CD4-positive, alpha-beta memory T cell (primary cell): Measurements from ENCODE around the gene DOC2A. TPM values are rescaled to one million over a fixed set of nuclear protein-coding genes. Genes with fewer than 3 reads are reported as not detected.
A peak's percentile ranks its signal among the peaks of the same experiment; 100 is the strongest.
"Not testable (repeated sequence)": the region's sequence is repeated elsewhere in the genome, so short reads cannot be mapped to it uniquely, and the experiment has no call there.

Source experiments
- CTCF ChIA-PET: fragments of 350-600 bp; sonication (Branson Sonifier 250); formaldehyde crosslinking; loops from one replicate; lab custom pipeline; 2021; ENCODE audit warnings: inconsistent platforms; ENCODE audit not compliant: partially characterized antibody; lab: Charles Lee
- POLR2A ChIA-PET: fragments of 350-600 bp; sonication (Branson Sonifier 250); formaldehyde crosslinking; loops from one replicate; lab custom pipeline; 2021; ENCODE audit not compliant: partially characterized antibody; lab: Charles Lee
- DNase-seq, 5 donors: peaks; one replicate each; pipeline versions ENCODE4 v3.0.0 to v3.0.0-alpha.2; 2020 to 2022; ENCODE audit warnings: mixed read lengths in 1 of 5
- H3K27ac ChIP-seq: one replicate; pipeline ENCODE4 v1.7.0; 2013; ENCODE audit warnings: low read depth, low read length
- H3K27me3 ChIP-seq: 2 replicates; pipeline ENCODE4 v1.7.0; 2013; ENCODE audit warnings: mild to moderate bottlenecking, low read length, moderate library complexity; ENCODE audit not compliant: insufficient read depth
- H3K36me3 ChIP-seq: 2 replicates; pipeline ENCODE4 v1.7.0; 2013; ENCODE audit warnings: mild to moderate bottlenecking, low read length, moderate library complexity; ENCODE audit not compliant: insufficient read depth
- H3K4me1 ChIP-seq: 2 replicates; pipeline ENCODE4 v1.7.0; 2013; ENCODE audit warnings: mild to moderate bottlenecking, low read length, moderate library complexity; ENCODE audit not compliant: insufficient read depth
- H3K4me3 ChIP-seq, 2 donors: one replicate each; pipeline ENCODE4 v1.7.0; 2013; ENCODE audit warnings: low read length in 2 of 2, mild to moderate bottlenecking in 1 of 2
- H3K9me3 ChIP-seq, 2 donors: one replicate each; pipeline ENCODE4 v1.7.0; 2013; ENCODE audit warnings: low read length in 2 of 2, control low read depth in 1 of 2; ENCODE audit not compliant: control insufficient read depth in 1 of 2
- H3K27ac Mint-ChIP-seq, 7 donors: one replicate each; pipeline ENCODE4 v1.8.0; 2020 to 2021; ENCODE audit warnings: mixed read lengths in 7 of 7, mild to moderate bottlenecking in 6 of 7, inconsistent platforms in 3 of 7, moderate library complexity in 3 of 7
- H3K27me3 Mint-ChIP-seq, 2 donors: one replicate each; pipeline ENCODE4 v1.8.0; 2020 to 2021; ENCODE audit warnings: mixed read lengths in 2 of 2
- H3K36me3 Mint-ChIP-seq, 2 donors: one replicate each; pipeline ENCODE4 v1.8.0; 2020 to 2021; ENCODE audit warnings: mixed read lengths in 2 of 2, inconsistent platforms in 1 of 2, mild to moderate bottlenecking in 1 of 2
- H3K4me1 Mint-ChIP-seq, 4 donors: one replicate each; pipeline ENCODE4 v1.8.0; 2020 to 2021; ENCODE audit warnings: mixed read lengths in 4 of 4, mild to moderate bottlenecking in 1 of 4
- H3K4me3 Mint-ChIP-seq, 8 donors: one replicate each; pipeline ENCODE4 v1.8.0; 2020 to 2021; ENCODE audit warnings: mixed read lengths in 8 of 8, mild to moderate bottlenecking in 7 of 8, moderate library complexity in 6 of 8, inconsistent platforms in 3 of 8
- H3K9me3 Mint-ChIP-seq, 8 donors: one replicate each; pipeline ENCODE4 v1.8.0; 2020 to 2021; ENCODE audit warnings: mixed read lengths in 8 of 8, mild to moderate bottlenecking in 5 of 8, inconsistent platforms in 3 of 8, moderate library complexity in 1 of 8
- intact Hi-C: fragments of 100-400 bp; cut with micrococcal nuclease; formaldehyde crosslinking; loops from one replicate; pipeline ENCODE4 v1.15.1; 2023
- polyA plus RNA-seq, 2 donors: library from polyadenylated mRNA; unstranded; fragments of 300-500 nt; fragmentation: Illumina TruSeq; gene quantifications; one replicate each; pipeline ENCODE4 v1.2.3, GENCODE V29; 2021
- total RNA-seq, 2 experiments: library from RNA; stranded (reverse); gene quantifications; one replicate each; pipeline ENCODE4 v1.2.3, GENCODE V29; 2021

Gene DOC2A
- total and polyA plus RNA-seq, 4 experiments from 2014 or later: 0.80 TPM; not detected in 3

DNA sequence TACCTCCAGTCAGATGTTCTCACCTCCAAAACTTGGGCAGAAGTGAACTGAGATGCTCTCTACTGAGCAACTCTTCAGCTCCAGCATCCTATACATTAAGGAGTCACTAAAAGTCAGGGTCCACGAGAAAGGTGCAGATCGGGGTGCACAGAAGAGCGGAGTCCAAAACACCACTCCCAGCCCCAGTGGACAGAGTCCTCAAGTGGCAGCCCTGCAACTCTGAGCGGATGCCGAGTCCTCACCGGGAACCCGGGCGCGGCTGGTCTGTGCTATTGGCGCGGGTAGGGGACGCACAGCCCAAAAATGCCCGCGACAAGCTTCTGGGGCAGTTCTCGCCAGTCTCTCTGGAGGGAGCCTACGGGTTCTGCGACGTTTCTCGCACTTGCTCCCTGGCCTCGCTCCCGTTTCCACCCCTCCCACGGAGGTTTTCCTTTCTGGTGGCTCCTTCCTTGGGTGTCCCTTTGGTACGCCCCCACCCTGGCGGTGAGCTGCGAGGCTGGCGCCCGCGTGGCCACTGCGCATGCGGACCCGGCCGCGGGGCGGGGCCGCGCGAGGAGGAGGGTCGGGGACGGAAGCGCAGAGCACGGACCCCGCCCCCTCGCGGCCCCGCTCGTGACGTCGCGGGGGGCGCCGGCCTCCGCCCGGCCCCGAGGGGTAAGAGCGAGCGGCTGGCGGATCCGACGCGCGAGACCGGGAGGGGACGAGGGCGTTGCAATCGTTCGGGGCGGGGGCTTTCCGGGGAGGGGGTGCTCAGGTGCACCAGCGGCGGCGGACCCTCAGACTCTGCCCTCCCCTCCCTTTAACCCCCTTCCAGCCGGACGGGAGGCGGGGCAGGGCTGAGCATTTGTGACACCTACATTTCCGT is 49.1 kb downstream of the DOC2A start, which contains the start of gene TMEM219:
TMEM219 (plus strand) TSS at position 601 of the 865 bp plus-strand sequence. CDS start 1,065 bp downstream, outside the sequence.
- H3K9me3 ChIP-seq: no peaks in the 10 kb centered on the region
- Mint-ChIP-seq H3K27me3 (no peaks in the 10 kb centered on the region), H3K9me3 (no peaks in the 10 kb centered on the region), H3K36me3 (peaks cover 3 to 9% of the 10 kb centered on the region in 2 donors), H3K4me3 (peak within 1 kb of the TSS; percentile 88 to 95 (median 92)), H3K4me1 (peaks cover 11 to 30% (median 20%) of the 10 kb centered on the region in 4 donors), H3K27ac (peak within 1 kb of the TSS; percentile 92 to 99 (median 96))
- ChIA-PET CTCF (interaction anchor here (0.8 to 3.0 kb wide), 8 partner anchors 12 to 262 kb away, joined by 3 to 29 read pairs (median 4); partner anchors contain the start of genes KCTD13, PAGR1, TAOK2 and TLCD3B), POLR2A (interaction anchor here (0.8 to 4.8 kb wide), 21 partner anchors 9 to 689 kb away, joined by 3 to 113 read pairs (median 5); partner anchors contain the start of genes ALDOA, CDIPT, HIRIP3 and INO80E)
- no peaks in the 10 kb centered on the region for H3K36me3 ChIP-seq
- peaks cover 19% of the 10 kb centered on the region for H3K4me1 ChIP-seq
- peak within 1 kb of the TSS; percentile 75 to 89 for H3K4me3 ChIP-seq
- DNase-seq: peak; percentile 92 to 98 (median 95)
- intact Hi-C loops: loop anchor here (1.0 to 5.0 kb wide), 4 partner anchors 12 to 154 kb away; partner anchors contain the start of genes INO80E, KCTD13, MAZ and TAOK2
- peak within 1 kb of the TSS; percentile 87 for H3K27ac ChIP-seq
- H3K27me3 ChIP-seq: no peaks in the 10 kb centered on the region

DNA sequence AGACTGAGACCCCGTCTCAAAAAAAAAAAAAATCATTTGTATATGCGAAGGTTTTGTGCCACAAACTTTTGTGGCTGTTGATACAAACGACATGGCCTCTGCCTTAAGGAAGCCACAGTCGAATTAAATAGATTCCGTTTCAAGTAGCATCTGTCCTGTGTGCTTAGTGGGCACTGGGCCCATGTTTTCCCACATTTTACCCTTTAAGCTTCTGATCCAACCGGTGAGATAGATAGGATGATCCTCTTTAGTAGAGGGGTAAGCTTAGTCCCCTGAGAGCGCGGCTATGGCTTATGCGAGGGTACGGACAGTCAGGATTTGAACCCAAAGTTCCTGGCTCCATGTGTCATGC is 49.7 kb downstream of the DOC2A start:
- no peaks in the 10 kb centered on the region for H3K27me3 ChIP-seq
- H3K4me1 ChIP-seq: peaks cover 19% of the 10 kb centered on the region
- H3K4me1 Mint-ChIP-seq: peaks cover 10 to 30% (median 20%) of the 10 kb centered on the region in 4 donors
- H3K27ac ChIP-seq: peak overlapping the region; percentile 87
- H3K4me3 ChIP-seq: peak overlapping the region; percentile 75 to 89
- no peak for DNase-seq
- no peaks in the 10 kb centered on the region for H3K9me3 ChIP-seq
- no peaks in the 10 kb centered on the region for H3K9me3 Mint-ChIP-seq
- peak overlapping the region; percentile 90 to 96 (median 92) for H3K27ac Mint-ChIP-seq
- POLR2A ChIA-PET: interaction anchor here (0.8 to 4.8 kb wide), 20 partner anchors 10 to 689 kb away, joined by 3 to 113 read pairs (median 5); partner anchors contain the start of genes ALDOA, CDIPT, HIRIP3 and INO80E
- CTCF ChIA-PET: interaction anchor here (0.8 to 3.0 kb wide), 8 partner anchors 12 to 262 kb away, joined by 3 to 29 read pairs (median 4); partner anchors contain the start of genes KCTD13, PAGR1, TAOK2 and TLCD3B
- no peaks in the 10 kb centered on the region for H3K27me3 Mint-ChIP-seq
- peak overlapping the region; percentile 86 to 92 (median 89) for H3K4me3 Mint-ChIP-seq
- intact Hi-C loops: loop anchor here (1.0 to 5.0 kb wide), 2 partner anchors 35 to 154 kb away; partner anchors contain the start of genes INO80E and MAZ
- peaks cover 2 to 9% of the 10 kb centered on the region in 2 donors for H3K36me3 Mint-ChIP-seq
- no peaks in the 10 kb centered on the region for H3K36me3 ChIP-seq

DNA sequence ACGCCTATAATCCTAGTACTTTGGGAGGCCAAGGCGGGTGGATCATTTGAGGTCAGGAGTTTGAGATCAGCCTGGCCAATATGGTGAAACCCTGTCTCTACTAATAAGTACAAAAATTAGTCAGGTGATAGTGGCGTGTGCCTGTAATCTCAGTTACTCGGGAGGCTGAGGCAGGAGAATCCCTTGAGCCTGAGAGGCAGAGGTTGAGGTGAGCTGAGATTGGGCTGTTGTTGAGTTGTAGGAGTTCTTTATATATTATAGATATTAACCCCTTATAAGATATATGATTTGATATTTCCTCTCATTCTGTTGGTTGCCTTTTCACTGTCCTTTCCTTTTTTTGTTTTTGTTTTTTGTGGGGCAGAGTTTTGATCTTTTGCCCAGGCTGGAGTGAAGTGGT is 51.0 kb downstream of the DOC2A start:
- H3K9me3 ChIP-seq, H3K27me3 ChIP-seq, H3K36me3 Mint-ChIP-seq, H3K27ac ChIP-seq, H3K4me3 ChIP-seq, DNase-seq, H3K9me3 Mint-ChIP-seq, H3K36me3 ChIP-seq, H3K27me3 Mint-ChIP-seq, CTCF ChIA-PET: not testable (repeated sequence)
- intact Hi-C loops: loop anchor here (5.0 kb wide), 1 partner anchor 153 kb away; the partner anchor contains the start of gene MAZ
- POLR2A ChIA-PET: interaction anchor here (0.7 to 4.8 kb wide), 3 partner anchors 15 to 116 kb away, joined by 3 to 113 read pairs (median 5); partner anchors contain the start of genes KCTD13 and TAOK2
- peak overlapping the region in 3 of 8 donors; percentile 11 to 35 (median 32) for H3K4me3 Mint-ChIP-seq
- H3K4me1 ChIP-seq: peaks cover 19% of the 10 kb centered on the region
- peak overlapping the region in 5 of 7 donors; percentile 38 to 88 (median 79) for H3K27ac Mint-ChIP-seq
- peaks cover 9 to 27% (median 19%) of the 10 kb centered on the region in 4 donors for H3K4me1 Mint-ChIP-seq

DNA sequence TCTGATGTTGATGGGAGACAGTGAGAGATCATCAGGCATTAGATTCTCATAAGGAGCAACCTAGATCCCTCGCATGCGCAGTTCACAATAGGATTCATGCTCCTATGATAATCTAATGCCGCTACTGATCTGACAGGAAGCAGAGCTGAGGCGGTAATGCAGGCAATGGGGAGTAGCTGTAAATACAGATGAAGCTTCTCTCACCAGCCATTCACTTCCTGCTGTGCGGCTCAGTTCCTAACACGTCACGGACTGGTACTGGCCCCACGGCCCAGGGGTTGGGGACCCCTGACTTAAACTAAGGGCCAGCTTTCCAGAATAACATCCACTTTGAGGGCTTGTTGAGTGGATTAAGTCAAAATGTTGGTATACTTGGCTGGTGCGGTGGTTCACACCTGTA is 51.5 kb downstream of the DOC2A start:
- ChIA-PET CTCF (no interaction called here), POLR2A (interaction anchor here (0.7 to 4.8 kb wide), 3 partner anchors 16 to 116 kb away, joined by 3 to 113 read pairs (median 5); partner anchors contain the start of genes KCTD13 and TAOK2)
- H3K27me3 ChIP-seq: no peaks in the 10 kb centered on the region
- Mint-ChIP-seq H3K27me3 (no peaks in the 10 kb centered on the region), H3K36me3 (peaks cover 0 to 6% of the 10 kb centered on the region in 2 donors), H3K9me3 (no peaks in the 10 kb centered on the region), H3K27ac (peak overlapping the region in 5 of 7 donors; percentile 59 to 88 (median 82)), H3K4me3 (peak overlapping the region in 5 of 8 donors; percentile 21 to 69 (median 54)), H3K4me1 (peaks cover 9 to 25% (median 18%) of the 10 kb centered on the region in 4 donors)
- intact Hi-C loops: no loop called here
- H3K36me3 ChIP-seq: no peaks in the 10 kb centered on the region
- H3K4me1 ChIP-seq: peaks cover 19% of the 10 kb centered on the region
- no peaks in the 10 kb centered on the region for H3K9me3 ChIP-seq
- no peak overlapping the region for H3K4me3 ChIP-seq
- H3K27ac ChIP-seq: no peak overlapping the region
- DNase-seq: peak in 2 of 5 donors; percentile 18 to 25

DNA sequence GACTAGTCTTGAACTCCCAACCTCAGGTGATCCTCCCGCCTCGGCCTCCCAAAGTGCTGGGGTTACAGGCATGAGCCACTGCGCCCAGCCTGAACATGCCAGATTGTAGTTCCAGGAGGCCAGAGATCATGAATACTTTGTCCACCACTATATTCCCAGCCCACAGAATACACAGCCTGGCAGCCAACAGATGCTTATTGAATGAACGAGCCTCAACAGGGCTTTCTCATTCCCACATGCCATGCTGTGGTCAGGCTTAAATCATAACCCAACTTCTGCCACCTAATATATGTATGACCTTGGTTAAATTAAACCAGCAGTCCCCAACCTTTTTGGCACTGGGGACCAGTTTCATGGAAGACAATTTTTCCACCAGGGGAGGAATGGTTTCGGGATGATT is 52.1 kb downstream of the DOC2A start:
- no peaks in the 10 kb centered on the region for H3K36me3 ChIP-seq
- Mint-ChIP-seq H3K36me3 (peaks cover 0 to 6% of the 10 kb centered on the region in 2 donors), H3K27me3 (peaks cover 0 to 2% of the 10 kb centered on the region in 2 donors), H3K4me1 (peaks cover 9 to 25% (median 18%) of the 10 kb centered on the region in 4 donors), H3K9me3 (no peaks in the 10 kb centered on the region), H3K27ac (no peak overlapping the region), H3K4me3 (peak overlapping the region in 1 of 8 donors; percentile 39)
- intact Hi-C loops: no loop called here
- H3K4me1 ChIP-seq: peaks cover 19% of the 10 kb centered on the region
- CTCF ChIA-PET: interaction anchor here (0.6 kb wide), 1 partner anchor 92 kb away, joined by 4 read pairs; no protein-coding TSS in a partner anchor
- H3K27me3 ChIP-seq: no peaks in the 10 kb centered on the region
- no peak overlapping the region for H3K4me3 ChIP-seq
- DNase-seq: no peak
- H3K27ac ChIP-seq: no peak overlapping the region
- H3K9me3 ChIP-seq: no peaks in the 10 kb centered on the region
- POLR2A ChIA-PET: interaction anchor here (1.4 to 4.8 kb wide), 2 partner anchors 16 to 33 kb away, joined by 5 to 113 read pairs; partner anchors contain the start of genes KCTD13 and TAOK2
